NCI-H187 (cell line): ENCODE measurements around the gene SMAP1.

ENCODE experiments used
- DNase-seq, 2 experiments: peaks; one replicate each; lab custom pipeline; 2025; lab: John Stamatoyannopoulos, UW

The SMAP1 gene

DNA sequence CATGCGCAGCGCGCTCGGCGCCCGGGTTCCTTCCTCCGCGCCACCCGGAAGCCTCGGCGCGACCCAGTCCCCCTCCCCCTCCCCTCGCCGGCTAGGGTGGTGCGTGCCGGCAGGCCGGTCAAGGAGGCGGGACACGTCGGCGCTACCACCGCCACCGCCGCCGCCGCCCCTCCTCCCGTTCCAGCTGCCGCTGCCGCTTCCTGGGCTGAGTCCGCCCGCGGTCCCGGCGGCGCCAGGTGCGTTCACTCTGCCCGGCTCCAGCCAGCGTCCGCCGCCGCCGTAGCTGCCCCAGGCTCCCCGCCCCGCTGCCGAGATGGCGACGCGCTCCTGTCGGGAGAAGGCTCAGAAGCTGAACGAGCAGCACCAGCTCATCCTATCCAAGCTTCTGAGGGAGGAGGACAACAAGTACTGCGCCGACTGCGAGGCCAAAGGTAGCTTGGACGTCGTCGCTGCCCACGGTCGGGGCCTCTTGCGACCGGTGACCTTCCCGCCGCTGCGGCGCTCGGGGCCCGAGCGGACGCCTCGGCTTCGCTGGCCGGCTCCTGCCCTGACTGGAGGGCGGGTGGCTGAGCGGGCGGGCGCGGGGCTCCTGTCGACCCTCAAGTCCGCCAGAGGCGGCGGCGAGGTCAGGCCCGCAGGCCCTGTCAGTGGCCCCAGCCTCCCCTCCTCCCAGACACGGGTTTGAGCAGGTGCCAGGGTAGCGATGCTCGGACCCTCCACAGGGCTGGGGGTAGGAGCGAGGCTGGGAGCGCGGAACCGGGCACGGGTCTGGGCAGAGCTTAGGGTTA, at the start of gene SMAP1:
SMAP1 (plus strand) TSS at position 173 of the 788 bp plus-strand sequence; CDS start at position 314, 141 bp downstream.
- peak; percentile 83 to 93 for DNase-seq

DNA sequence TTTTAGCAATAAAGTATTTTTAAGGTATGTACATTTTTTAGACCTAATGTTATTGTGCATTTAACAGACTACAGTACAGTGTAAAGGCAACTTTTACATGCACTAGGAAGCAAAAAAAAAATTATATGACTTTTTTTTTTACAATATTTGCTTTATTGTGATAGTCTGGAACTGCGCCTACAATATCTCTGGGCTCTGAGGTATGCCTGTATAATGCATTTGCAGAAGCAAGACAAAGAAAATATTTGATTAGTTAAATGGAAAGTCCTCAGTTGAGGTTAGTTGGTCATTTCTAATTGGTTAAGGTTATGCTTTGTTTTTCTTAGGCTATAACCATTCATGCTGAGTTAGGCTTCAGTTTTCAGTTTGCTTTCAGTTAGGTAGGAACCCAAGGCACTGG, 46.9 kb upstream of the SMAP1 start:
- DNase-seq, result no peak

DNA sequence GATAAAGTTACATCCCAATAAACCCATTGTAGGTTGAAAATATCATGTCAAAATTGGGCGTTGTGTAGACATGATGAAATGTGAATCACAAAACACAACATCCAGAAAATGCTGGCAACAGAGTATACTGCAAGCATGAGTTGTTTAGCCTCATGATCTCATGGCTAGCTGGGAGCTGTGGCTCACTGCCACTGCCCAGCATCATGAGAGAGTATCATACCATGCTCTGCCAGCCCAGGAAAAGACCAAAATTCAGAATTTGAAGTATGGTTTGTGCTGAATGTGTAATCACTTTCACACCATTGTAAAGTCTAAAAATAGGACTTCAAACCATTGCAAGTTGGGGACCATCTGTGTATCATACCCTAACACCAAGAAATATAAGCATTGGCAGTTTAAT, 45.2 kb upstream of the SMAP1 start:
- no peak for DNase-seq

DNA sequence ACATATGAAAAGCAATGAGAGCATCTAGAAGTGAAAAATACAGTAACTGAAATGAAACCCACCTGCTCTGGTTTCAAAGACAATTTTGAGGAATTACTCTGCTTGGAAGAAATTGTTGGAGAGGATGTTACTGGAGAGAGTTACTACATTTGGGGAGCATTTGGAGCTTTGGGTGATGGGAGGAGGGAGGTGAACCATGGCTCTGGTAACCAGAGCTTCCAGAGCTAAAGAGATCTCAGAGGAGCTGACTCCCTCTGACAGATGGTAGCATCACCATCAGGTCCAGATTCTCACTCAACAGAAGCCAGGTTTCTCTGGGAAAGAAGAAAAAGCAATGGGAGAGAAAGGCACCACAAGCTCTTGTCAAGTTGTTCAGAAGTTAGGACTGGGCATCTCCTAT, 42.2 kb upstream of the SMAP1 start:
- DNase-seq, result no peak

DNA sequence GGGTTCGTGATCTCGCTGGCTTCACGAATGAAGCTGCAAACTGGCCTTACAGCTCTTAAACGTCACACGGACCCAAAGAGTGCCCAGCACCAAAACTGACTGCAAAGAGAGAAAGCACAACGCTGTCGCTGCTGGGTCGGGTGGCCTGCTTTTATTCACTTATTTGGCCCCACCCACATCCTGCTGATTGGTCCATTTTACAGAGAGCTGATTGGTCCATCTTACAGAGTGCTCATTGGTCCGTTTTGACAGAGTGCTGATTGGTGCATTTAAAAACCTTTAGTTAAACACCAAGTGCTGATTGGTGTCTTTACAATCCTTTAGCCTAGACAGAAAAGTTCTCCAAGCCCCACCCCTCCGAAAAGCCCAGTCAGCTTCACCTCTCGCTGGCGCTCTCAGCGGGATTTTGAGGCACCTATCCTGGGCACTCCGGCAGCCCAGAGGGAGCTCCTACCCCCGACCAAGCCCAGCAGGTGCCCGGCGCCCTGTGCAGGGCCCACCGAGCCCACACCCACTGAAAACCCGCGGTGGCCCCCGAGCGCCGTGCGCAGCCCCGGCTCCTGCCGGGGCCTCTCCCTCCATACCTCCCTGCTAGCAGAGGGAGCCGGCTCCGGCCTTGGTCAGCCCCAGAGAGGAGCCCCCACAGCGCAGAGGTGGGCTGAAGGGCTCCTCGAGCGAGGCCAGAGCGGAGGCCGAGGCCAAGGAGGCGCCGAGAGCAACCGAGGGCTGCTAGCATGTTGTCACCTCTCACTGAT, 40.0 kb upstream of the SMAP1 start:
- DNase-seq, result no peak

DNA sequence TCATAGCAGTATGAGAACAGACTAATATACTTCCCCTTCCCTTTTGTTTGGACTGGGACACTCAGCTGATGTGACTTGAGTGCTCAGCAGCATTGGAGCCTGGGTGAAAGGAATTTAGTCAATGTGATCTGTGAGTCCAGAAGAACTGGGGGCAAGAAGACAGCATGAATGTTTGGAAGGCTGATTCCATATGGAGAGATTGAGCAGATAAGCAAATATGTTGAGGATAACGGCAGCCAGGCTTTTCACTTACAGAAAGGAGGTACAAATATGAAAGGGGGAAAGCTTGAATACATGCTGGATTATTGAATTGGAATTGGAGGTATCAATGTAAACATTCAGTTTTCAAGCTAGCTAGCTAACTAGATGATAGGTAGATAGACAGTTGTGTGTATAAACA, 37.8 kb upstream of the SMAP1 start:
- DNase-seq, result no peak

DNA sequence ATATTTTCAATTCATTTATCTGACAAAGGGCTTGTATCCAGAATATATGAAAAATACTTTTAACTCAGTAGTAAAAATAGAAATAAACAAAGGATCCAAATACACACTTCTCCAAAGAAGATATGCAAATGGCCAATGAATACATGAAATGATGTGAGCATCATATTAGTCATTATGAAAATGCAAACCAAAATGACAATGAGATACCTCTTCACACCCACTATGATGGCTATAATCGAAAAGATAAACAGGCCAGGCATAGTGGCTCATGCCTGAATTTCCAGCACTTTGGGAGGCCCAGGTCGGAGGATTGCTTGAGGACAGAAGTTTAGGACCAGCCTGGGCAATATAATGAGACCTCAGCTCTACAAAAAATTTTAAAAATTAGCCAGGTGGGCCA, 33.8 kb upstream of the SMAP1 start:
- no peak for DNase-seq

DNA sequence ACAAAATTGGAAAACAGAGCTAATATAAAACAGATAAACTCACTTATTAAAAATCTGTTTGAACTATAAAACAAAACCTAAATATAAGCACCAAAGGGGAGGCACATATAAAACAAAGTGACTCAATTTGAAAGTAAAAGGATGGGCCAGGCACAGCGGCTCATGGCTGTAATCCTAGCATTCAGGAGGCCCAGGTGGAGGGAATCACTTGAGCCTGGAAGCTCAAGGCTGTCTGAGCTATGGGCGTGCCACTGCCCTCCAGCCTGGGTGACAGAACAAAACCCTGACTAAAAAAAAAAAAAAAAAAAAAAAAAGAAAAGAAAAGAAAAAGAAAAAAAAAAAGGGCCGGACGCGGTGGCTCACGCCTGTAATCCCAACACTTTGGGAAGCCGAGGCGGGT, 31.1 kb upstream of the SMAP1 start:
- DNase-seq, result no peak

DNA sequence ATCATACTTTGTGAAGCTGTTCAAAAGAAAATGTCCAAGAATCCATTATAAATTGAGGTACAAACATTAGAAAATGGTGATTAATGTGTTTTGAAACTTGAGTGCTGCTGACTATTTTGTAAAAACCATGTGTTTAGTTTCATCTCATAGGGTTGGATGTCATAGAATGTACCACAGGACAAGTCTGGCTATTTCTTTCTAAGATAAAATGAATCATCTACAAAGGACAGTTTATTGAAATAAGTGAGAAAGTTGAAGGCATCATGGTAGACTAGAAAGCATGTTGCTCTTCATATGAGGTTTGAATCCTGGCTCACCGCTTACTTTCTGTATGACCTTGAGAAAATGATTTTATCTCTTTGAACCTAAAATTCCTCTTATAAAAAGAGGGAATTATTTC, 29.2 kb upstream of the SMAP1 start:
- DNase-seq, result no peak

DNA sequence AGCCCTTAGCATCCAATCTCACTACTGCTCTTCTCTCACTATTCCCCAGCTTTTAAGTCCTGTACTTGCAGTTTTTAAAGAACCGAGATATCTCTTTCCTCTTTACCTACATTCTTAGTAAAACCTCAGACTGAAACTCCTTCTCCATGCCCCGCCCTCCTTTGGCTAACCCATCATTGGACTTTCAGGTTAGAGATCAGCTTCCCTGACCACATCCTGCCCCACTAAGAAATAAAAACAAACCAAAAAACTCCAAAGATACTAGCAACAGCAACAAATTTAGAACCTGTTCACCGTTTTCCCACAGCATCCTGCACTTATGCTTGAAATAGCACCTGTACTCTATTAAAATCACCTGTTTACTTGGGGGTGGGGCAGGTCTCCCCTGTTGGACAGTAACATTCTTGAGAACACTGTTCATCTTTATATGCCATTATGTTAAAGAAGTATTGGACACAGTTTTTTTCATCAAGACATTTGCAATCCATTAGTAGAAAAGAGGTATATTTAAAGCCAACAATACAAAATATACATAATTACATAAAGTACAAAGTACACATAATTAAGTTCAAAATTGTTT, 16.3 kb upstream of the SMAP1 start:
- no peak for DNase-seq

DNA sequence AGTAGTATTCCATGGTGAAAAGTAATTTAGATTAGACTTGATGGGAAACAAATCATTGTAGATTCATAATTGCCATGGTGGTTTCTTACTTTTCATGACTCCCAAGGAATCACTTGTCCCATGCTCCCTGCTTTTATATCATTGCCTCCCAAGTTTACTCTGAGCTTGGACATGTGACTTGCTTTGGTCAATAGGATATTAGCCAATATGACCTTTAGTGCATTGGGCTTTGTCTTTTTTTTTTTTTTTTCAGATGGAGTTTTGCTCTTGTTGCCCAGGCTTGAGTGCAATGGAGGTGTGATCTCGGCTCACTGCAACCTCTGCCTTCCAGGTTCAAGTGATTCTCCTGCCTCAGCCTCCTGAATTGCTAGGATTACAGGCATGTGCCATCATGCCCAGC, 15.5 kb upstream of the SMAP1 start:
- no peak for DNase-seq

DNA sequence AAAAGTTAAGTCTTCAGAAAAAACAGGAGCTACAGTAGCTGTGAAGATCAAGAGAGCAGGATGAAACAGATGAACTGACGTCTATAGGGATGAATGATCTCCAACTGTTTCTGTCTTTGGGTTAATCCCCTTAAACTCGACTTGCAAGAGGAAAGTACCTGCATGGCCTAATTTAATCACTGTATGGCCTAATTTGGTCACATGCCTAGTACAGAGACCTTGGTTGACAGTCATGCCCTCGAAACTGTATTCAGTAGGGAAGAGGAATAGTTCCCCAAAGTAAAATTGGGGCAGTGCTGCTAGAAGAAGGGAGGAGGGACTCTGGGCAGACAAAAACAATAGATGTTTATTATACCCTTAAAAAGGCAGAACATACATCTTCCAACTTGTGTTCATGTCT, 10.0 kb upstream of the SMAP1 start:
- DNase-seq, result no peak

DNA sequence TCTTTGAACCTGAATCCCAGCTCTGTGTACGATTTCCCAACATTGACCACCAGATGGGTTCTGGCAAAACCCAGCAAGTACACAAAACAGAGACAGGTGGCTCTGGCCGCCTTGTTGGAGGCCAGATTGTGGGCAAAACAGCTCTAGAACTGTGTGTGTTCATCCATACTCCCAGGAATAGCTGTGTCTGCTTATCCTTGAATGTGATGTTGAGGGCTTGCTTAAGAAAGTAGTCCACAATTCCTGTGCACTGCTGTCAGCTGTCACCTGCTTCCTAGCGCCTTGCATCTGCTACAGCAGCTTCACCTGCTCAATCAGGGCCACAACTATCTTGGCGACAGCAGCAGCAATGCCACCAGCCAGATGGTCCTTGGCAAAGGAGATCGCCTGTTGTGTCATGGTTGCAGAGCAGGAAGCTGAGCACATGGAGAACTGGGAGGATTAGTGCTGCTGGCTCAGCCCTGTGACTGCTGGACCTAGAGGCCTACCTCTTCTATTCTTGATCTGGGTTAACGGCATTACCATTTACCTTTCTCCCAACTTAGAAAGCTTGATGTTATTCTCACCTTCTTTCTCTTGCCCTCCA, 3.7 kb upstream of the SMAP1 start:
- no peak for DNase-seq

DNA sequence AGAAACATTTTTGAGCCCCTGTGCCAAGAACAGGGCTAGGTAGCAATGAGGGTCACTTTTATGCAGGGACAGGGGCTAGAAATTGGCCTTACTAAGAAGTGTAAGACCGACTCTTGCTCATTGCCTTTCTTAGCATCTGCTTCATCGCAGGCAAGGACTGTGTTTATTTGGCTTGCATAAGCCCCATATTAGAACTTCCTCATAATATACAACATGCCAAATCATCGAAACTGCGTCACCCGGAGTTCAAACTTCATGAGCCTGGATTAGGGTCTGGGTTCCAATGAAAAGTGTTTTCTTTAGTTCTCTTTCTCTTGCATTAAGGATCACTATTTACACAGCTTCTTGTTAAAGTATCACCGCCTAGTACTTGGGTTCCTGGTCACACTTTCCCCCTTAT, 977 bp upstream of the SMAP1 start:
- no peak for DNase-seq

DNA sequence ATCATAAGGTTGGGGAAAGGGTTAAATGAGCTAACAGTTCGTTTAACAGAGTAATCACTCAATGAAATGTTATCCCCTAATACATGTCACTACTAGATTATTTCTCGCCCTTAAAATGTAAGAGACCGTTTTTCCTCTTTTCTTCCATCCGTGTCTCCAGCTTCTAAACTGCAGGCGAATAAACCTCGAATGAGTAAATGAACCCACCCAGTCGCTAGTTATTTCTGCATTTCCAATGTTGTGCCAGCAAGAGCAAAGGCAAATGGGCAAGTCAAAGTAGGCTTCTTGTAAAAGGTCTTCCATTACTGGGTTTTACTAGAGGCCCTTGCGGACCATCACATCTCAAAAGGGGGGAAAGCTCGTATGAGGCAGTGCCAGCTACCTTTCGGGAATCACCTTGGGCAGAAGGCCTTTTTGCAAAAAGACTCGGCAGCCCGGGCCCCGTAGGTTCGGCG, 400 bp upstream of the SMAP1 start:
- DNase-seq, result no peak

DNA sequence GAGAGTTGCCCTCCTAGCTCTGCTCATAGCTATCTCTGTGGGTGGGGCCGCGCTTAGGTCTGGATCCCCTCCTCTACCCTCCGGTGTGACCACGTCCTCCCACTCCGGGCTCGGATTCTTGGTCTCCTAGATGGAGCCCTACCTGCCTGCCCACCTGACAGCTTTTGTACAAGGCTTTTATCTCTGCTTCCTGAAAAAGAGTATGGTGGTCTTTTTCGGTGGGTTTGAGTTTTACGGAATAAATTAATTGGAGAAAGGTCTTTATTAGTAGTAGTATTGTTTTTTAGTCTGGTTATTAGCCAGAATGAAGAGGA, 773 bp downstream of the SMAP1 start:
- no peak for DNase-seq

DNA sequence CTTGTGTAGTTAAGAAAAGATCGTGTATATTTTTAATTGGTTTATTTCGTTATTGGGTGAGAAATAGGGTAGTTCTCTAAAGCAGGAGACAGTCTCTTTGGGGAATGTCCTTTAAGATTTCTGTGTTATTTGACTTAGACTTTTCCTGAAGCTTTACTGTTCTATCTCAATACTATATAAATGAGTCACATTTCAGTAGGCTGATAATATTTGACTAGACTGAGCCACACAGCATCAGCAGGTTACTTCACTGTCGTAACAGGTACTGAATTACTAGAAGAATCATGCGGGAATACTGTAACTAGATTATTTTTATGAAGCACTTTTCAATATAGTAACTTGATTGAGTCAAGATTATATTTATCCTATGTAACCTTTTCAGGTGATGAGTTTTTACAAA, 1.4 kb downstream of the SMAP1 start:
- DNase-seq, result no peak

DNA sequence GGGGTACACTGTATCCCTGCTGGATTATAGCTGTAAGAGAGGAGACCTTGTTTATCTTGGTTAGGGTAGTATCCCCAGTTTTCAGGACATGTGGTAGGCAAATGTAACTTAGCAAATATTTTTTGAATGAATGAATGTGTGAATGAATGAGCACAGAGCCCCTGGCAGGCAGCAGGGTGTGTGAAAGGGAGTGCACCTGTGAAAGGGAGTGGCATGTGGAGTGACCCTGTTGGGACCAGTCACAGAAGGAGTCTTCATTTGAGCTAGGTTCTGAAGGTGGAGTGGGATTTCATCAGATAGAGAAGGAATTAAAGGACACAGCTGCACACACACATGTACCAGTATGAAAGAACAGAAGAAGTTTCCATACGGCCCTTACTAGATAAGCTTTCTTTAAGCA, 4.9 kb downstream of the SMAP1 start:
- no peak for DNase-seq

DNA sequence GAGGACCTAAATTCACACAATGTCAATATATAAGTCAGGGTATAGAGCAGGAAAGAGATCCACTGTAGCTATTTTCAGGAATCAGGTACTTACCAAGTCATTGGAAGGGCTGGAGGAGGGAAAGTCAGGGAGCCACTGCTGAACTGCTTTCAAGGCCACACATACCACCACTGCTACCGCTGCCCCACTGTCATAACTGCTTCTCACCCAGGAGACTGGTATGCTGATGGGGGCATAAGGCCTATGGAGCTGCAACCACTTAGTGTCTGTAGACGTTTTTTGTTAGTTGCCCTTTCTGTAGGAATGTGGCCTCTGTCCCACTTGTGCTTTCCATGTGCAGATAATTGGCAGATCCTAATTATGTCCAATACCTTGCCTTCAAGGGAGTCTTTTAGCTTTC, 5.4 kb downstream of the SMAP1 start:
- DNase-seq, result no peak

DNA sequence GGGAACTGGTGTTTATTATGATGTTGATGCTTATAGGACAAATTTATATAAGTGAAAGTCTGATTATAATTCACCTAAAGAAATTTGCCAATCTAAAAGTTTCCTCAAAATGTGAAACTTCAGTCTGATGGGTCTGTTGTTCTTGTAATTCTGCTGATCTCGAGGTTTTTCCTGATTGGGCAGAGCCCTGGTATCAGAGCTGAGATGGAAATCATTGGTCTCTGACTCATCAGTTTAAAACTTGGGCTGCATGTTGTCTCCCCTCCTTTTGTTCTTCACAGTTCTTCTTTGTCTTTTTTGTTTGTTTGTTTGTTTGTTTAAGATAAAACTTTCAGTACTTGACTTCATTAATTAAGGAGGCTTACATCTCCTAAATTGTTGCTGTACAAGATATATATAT, 5.9 kb downstream of the SMAP1 start:
- DNase-seq, result no peak

DNA sequence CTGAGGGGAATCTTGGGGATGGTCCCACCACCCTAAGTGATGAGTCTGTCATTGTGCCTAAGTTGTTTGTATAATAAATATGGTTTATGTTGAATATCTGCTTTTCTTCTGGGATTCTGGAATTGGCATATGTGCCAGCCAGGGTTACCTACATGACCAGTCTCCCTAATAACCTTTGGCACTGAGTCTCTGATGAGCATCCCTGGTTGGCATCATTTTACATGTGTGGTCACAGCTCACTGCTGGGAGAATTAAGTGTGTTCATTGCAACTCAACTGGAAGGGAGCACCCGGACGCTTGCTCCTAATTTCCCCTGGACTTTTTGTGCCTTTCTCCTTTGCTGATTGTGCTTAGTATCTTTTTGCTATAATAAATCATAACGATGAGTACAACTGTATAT, 8.1 kb downstream of the SMAP1 start:
- no peak for DNase-seq

DNA sequence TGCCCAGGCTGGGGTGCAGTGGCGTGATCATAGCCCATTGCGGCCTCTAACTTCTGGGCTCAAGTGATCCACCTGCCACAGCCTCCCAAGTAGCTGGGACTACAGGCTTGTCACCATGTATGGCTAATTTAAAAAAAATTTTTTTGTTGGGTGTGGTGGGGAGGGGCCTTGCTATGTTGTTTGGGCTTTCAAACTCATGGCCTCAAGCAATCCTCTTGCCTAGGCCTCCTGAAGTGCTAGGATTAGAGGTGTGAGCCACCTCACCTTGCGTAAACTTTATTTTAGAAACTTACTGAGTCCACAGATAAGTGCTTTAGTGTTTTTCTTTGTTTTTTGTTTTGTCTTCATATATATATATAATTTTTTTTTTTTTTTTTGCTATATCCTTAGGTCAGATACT, 9.1 kb downstream of the SMAP1 start:
- DNase-seq, result no peak

DNA sequence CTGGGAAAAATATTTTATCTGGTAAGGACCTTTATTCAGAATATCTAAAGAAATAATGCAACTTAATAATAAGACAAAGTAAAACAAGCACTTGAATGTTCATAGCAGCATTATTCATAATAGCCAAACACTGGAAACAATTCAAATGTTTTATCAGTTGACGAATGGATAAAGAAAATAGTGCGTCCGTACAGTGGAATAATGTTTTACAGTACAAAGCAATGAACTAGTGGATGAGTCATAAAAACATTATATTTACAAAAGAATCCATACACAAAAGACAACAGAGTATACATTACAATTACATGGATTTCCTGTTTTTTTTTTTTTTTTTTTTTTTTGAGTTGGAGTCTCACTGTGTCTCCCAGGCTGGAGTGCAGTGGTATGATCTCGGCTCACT, 12.7 kb downstream of the SMAP1 start:
- DNase-seq, result no peak
